Stimulated activated naive CD4-positive, alpha-beta T cell treated with Interleukin-2 at 50 U/mL for 16 hours (primary cell): ENCODE measurements around the gene LAMB3.

Experiments
- DNase-seq: peaks from one replicate; lab custom pipeline; 2025; lab: John Stamatoyannopoulos, UW

LAMB3 gene

GRCh38 chr1:209661071-209661470 is 8.8 kb upstream of the LAMB3 start:
- DNase-seq = no peak

DNA sequence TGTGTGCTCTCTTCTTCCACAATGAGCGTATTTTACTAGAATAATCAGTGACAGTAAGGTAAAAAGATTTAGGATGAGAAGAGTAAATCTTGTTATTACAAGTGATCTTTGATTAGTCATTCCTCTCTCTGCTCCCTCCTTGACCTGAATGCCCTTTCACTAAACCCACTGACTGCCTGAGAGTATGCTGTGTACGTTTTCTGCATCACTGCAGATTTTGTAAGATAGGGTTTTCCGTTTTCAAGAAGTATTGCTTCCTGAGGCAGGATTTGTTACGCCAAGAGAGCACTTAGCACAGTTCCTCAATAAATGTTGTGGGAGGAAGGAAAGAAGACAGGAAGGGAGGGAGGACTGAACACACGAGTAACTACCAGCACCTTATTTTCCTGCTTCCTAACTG is 7.7 kb upstream of the LAMB3 start:
- DNase-seq = no peak

DNA sequence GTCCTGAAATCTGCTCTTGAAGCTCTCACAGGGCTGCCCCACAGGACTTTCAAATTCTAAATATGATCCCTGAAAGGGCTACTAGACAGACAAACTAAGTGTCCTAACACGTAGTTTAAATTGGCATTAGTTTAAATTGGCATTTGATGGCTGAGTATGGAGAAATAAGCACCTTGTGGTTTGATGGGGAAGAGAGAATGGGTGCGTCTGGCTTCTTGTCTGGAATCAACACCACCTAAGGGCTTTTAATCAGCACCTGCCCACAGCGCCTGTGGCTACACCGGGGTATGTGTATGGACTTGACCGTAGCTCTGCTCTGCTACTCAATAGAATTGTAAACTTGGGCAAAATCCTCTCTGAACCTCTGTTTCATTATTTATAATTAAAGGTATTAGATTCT is 5.7 kb upstream of the LAMB3 start:
- DNase-seq = no peak

DNA sequence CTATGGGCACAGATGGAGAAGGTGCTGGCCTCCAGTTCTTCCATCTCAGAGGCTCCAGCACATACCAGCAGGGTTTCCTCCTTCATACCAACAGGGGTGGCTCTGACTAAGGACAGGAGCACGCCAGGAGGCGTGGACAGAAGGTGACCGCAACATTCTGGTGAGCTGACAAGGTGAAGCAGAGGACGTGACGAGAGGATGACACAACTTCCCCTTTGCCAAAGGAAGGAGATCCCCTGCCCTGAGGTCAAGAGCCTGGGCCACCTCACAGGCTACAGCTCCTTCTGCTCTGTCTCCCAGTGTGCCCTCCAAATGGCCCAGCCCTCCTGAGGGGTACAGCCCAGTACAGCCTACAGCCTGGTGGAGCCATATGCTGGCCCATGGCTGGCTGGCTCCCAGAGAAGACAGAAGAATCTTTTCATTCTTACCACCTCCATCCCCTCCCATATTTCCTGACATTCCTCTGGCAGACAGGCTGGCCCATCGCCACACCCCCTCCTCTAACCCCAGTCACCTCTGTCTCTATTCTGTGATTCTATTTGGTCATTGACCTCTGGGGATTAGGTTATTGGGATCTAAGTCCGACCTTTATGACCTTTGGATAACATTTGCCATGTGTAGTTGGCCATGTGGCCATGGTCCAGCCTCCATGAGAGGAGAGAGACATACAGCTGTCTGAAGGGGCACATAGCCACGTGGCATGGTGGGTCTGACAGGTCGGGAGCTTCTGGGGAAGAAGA is 5.1 kb upstream of the LAMB3 start:
- DNase-seq = no peak

- no peak for DNase-seq
These were observed 3.4 kb upstream of the LAMB3 start for GRCh38 chr1:209655411-209656231.

GRCh38 chr1:209653915-209654351 is 1.7 kb upstream of the LAMB3 start:
- DNase-seq = no peak

DNA sequence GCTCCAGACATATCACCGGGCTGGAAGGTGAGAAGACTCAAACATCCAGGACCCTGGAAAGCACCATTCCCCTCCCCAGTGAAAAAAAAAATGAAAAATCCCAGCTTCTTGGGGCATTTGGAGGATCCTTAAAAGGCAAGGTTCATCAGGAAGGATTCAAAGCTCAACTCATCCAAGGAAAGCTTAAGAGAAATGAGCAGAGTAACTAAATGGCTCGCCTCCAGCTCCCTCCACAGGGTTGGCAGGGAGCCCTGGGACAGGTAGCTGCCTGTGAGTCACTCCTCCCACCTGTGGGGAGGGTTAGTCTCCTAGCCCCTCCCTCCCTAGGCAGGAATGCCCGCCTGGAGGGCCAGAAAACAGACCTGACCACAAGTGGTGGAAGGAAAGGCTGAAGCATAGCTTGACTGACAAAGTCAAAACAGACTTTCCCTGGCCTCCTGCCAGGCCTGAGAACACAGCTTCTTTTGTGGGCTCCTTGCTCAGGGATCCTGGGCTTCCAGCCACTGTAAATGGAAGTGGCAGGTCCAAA is 712 bp upstream of the LAMB3 start:
- peak; percentile 44 for DNase-seq

DNA sequence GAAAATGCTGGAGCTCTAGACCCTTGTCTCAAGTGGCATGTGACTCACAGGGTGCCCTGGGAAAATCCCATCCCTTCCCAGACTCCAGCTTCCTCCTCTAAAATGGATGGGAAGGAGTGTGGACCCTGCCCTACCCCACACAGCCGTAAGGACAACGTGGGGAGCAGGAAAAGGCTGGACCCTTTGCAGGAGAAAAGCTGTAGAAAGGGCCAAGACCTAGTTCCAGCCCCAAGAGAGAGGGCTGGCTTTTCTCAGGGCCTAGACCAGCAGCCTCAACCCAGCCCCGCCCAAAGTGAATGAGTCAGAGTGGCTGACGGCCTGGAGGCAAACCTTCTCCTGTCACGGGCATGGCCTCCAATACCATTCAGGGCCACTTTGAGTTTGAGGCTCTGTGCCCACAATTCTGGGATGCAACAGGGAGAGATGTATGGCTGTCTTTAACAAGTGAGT is 1.1 kb downstream of the LAMB3 start:
- peak; percentile 69 for DNase-seq

GRCh38 chr1:209650454-209650853 is 1.8 kb downstream of the LAMB3 start:
- no peak for DNase-seq

DNA sequence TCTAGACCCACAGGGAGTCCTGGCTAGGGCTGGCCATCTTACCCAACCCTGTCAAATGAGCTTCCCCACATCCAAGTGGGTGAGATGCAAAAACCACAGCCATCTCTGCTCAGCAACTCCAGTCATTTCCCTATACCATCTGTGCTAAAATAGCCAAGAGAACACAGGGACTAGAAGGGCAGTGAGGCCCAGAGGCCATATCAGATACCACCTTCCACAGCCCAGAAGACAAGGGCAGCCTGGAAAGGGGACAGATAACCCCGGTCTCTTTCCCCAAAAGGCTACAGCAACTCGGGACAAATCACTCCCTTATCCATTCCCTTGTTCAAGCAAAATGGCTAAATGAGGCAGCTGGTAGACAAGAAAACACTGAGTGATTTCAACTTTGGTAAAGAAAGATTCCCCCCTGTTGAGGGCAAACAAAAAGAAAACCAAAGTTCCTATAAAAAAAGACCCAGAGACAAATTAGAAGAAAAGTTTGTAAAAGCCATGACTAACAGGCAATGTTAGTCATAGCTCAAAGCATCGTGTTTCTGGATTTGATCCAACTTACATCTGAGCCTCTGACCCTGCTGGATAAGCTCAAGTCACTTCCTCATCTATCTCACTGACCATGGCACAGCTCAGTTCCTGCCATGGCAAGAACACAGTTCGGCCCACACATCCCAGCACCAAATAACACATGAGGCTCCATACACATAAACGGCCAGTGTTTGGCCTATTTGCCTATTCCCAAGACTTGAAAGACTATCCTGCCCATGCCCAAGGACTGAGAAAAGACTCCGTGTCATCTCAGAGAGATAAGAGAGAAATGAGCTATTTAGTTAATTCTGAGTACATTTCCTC is 3.1 kb downstream of the LAMB3 start:
- no peak for DNase-seq

- no peak for DNase-seq
These were observed 3.9 kb downstream of the LAMB3 start for GRCh38 chr1:209648346-209648745.

DNA sequence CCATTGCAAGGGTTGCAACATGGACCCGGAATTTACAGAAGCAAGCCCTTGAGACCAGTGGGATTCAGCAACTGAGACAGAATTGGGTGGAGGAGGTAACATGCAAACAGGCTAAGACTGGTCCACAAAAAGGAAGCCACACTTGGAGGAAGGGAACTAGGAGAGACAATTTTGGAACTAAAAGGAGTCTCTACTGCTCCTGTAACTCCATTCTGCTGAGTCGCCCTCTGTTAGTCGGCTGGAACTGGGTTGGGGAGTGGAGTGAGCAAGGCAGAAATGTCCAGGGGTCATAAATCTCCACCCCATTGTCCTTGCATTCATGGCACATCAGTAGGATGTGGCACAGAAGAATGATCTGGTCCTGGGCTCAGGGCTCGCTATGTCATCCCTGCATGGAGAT is 5.1 kb downstream of the LAMB3 start:
- no peak for DNase-seq

DNA sequence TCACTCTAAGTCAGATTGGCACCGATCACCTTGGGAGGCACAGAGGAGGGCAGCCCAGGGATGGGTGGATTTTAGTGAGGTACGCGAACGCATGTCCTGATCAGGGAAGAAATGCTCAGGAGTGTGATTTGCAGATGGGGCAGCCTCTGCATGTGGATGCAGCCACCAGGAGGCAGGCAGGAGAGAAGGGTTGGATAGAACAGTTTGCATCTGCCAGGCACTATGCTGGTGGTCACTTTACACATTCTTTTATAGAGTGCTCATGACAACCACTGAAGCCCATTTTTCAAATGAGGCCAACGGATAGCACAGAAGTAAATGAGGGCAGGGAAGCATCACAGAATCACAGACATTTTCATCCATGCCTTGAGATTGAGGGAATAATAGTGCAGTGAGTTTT is 5.7 kb downstream of the LAMB3 start:
- no peak for DNase-seq

- no peak for DNase-seq
These were observed 6.4 kb downstream of the LAMB3 start for GRCh38 chr1:209645574-209646452.

DNA sequence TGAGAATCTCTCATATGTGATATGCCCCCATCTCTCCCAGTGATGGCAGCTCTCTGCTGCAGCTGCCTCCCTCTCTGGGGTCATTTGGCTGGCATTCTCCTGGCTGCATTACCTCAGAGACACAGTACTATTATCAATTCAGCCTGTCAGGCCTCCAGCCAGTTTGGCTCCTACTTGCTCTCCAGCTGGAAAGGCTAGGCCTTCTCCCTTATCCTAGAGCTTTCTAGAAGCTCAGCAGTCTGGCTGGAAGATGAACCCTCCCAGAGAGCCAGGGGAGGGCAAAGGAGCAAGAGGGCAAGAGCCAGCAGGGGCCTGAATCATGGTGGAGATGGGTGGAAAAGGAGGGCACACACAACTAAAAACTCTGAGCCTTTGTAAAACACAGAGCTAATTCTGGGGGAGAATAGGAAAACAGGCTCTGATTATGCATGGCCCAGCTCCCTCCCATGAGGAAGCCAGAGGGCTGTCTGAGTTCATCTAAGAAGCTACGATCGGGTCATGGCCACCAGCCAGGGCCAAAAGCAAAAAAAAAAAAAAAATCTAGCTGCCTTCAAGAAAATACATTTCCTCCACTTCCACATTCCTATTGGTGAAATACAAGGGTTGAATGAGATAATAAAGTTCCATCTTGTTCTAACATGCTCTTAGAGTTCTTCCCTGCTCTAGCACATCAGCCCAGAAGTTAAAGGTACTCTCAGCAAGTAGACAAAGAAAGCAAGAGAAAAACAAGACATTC is 8.8 kb downstream of the LAMB3 start:
- no peak for DNase-seq

- no peak for DNase-seq
These were observed 9.4 kb downstream of the LAMB3 start for GRCh38 chr1:209642816-209643215.

- DNase-seq = no peak
These were observed 10.4 kb downstream of the LAMB3 start for GRCh38 chr1:209641832-209642172.

- no peak for DNase-seq
These were observed 16.4 kb downstream of the LAMB3 start for GRCh38 chr1:209635850-209636249.

GRCh38 chr1:209634005-209634737 is 18.1 kb downstream of the LAMB3 start:
- DNase-seq = no peak
